H1 (cell line): Measurements from ENCODE around the gene SYNJ1.

Experiments used
- HDAC2 ChIP-seq, 2 experiments: fragments of 300-600 bp in 1 of 2; sonication (generic) in 1 of 2; IDR thresholded peaks; 2 replicates each; pipeline ENCODE4 v1.6.1; 2011 to 2012; ENCODE audit warnings: low read depth in 2 of 2, low read length in 2 of 2, mild to moderate bottlenecking in 2 of 2, moderate library complexity in 2 of 2, borderline replicate concordance in 1 of 2, inconsistent platforms in 1 of 2
- HDAC6 ChIP-seq: IDR thresholded peaks from one replicate; pipeline ENCODE4 v1.7.1; 2012; ENCODE audit warnings: low read depth, mild to moderate bottlenecking, inconsistent platforms, low read length, moderate library complexity
- KDM5A ChIP-seq: fragments of 200-600 bp; IDR thresholded peaks from 2 replicates; pipeline ENCODE4 v1.7.1; 2012; ENCODE audit warnings: mild to moderate bottlenecking, low read length, inconsistent platforms, mixed read lengths
- POLR2AphosphoS5 ChIP-seq: IDR thresholded peaks from 2 replicates; pipeline ENCODE4 v1.6.1; 2011; ENCODE audit warnings: low read depth, low read length
- RAD21 ChIP-seq, 2 experiments: IDR thresholded peaks in 1 of 2; conservative IDR thresholded peaks in 1 of 2; 2 replicates each; pipeline ENCODE4 v1.6.1; 2011; ENCODE audit warnings: low read depth in 2 of 2, low read length in 2 of 2, improper control_type of control experiment in 1 of 2, inconsistent platforms in 1 of 2, mild to moderate bottlenecking in 1 of 2, moderate library complexity in 1 of 2
- SP1 ChIP-seq: IDR thresholded peaks from 2 replicates; pipeline ENCODE4 v1.6.1; 2011; ENCODE audit warnings: low read depth, low read length
- TBP ChIP-seq: IDR thresholded peaks from 2 replicates; pipeline ENCODE4 v1.6.1; 2011; ENCODE audit warnings: low read depth, low read length, improper control_type of control experiment
- TCF12 ChIP-seq: IDR thresholded peaks from 2 replicates; pipeline ENCODE4 v1.6.1; 2011; ENCODE audit warnings: low read depth, mild to moderate bottlenecking, low read length
- YY1 ChIP-seq: IDR thresholded peaks from 2 replicates; pipeline ENCODE4 v1.6.1; 2011; ENCODE audit warnings: low read depth, mild to moderate bottlenecking, low read length
- TF ChIP-seq, protein P1 (sequence below), 3 experiments: IDR thresholded peaks; 1 replicate in 2 of 3; 2 replicates in 1 of 3; pipeline versions ENCODE4 v1.5.1 to v1.6.1; 2011; ENCODE audit warnings: low read length in 3 of 3, mild to moderate bottlenecking in 3 of 3, inconsistent platforms in 2 of 3, low read depth in 1 of 3, moderate library complexity in 1 of 3; ENCODE audit not compliant: insufficient read depth in 1 of 3; ENCODE audit errors: control extremely low read depth in 1 of 3

DNA sequence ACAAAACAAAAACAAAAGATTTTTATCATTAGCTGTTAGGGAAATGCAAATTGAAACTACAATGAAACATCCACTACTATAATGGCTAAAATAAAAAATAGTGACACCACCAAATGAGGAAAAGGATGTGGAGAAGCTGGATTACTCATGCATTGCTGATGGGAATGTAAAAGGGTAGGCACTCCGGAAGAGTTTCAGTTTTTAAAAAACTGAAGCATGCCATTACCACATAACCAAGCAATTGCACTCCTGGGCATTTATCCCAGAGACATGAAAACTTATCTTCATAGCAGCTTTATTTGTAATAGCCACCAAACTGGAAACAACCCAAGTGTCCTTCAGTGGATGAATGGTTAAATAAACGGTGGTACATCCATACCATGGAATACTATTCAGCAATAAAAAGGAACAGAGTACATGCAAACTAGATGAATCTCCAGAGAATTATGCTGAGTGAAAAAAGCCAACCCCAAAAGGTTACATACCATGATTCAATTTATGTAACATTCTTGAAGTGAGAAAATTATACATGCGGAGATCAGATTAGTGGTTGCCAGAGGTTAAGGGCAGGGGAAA, 101.1 kb downstream of the SYNJ1 start:
- TF ChIP-seq, protein P1, sequence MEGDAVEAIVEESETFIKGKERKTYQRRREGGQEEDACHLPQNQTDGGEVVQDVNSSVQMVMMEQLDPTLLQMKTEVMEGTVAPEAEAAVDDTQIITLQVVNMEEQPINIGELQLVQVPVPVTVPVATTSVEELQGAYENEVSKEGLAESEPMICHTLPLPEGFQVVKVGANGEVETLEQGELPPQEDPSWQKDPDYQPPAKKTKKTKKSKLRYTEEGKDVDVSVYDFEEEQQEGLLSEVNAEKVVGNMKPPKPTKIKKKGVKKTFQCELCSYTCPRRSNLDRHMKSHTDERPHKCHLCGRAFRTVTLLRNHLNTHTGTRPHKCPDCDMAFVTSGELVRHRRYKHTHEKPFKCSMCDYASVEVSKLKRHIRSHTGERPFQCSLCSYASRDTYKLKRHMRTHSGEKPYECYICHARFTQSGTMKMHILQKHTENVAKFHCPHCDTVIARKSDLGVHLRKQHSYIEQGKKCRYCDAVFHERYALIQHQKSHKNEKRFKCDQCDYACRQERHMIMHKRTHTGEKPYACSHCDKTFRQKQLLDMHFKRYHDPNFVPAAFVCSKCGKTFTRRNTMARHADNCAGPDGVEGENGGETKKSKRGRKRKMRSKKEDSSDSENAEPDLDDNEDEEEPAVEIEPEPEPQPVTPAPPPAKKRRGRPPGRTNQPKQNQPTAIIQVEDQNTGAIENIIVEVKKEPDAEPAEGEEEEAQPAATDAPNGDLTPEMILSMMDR (IDR thresholded peaks at IDR 0.05; ENCODE audit: control extremely low read depth in 1 of 3, insufficient read depth in 1 of 3, low read depth in 1 of 3, low read length in 3 of 3) = no peak
- TF ChIP-seq TCF12 (no peak), RAD21 (IDR thresholded peaks at IDR 0.05 in 1 of 2, conservative IDR thresholded peaks at IDR 0.05 in 1 of 2; ENCODE audit: low read depth in 2 of 2, low read length in 2 of 2) (no peak), SP1 (no peak), HDAC6 (no peak), KDM5A (no peak), POLR2AphosphoS5 (no peak), TBP (no peak), YY1 (no peak), HDAC2 (IDR thresholded peaks at IDR 0.05; ENCODE audit: borderline replicate concordance in 1 of 2, low read depth in 2 of 2, low read length in 2 of 2) (no peak)
